ENCODE data around the gene NECAB2.

The NECAB2 gene

DNA sequence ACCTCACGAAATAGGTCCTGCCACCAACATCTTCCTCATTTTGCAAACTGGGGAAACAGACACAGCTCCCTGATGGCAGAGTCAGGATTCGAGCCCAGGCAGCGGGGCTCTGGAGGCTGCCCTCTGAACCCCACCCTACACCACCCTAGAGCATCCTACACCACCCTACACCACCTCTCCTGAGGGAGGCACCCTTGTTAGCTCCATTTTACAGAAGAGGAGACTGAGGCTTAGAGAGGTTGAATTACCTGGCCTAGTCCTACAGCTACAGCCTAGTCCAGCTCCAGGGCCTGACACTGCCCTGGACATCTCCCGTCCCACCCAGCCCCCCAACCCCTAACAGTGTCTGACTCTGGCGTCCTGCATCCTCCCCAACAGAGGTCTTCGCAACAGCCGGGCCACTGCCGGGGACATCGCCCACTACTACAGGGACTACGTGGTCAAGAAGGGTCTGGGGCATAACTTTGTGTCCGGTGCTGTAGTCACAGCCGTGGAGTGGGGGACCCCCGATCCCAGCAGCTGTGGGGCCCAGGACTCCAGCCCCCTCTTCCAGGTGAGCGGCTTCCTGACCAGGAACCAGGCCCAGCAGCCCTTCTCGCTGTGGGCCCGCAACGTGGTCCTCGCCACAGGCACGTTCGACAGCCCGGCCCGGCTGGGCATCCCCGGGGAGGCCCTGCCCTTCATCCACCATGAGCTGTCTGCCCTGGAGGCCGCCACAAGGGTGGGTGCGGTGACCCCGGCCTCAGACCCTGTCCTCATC, 3.2 kb upstream of the NECAB2 start:
- in situ Hi-C loops (cut with MboI; ENCODE audit: low sequenced_read_pairs), result loop anchor here (25.0 kb wide), 2 partner anchors 222 to 522 kb away; partner anchors contain the start of genes ADAD2 and TAF1C

DNA sequence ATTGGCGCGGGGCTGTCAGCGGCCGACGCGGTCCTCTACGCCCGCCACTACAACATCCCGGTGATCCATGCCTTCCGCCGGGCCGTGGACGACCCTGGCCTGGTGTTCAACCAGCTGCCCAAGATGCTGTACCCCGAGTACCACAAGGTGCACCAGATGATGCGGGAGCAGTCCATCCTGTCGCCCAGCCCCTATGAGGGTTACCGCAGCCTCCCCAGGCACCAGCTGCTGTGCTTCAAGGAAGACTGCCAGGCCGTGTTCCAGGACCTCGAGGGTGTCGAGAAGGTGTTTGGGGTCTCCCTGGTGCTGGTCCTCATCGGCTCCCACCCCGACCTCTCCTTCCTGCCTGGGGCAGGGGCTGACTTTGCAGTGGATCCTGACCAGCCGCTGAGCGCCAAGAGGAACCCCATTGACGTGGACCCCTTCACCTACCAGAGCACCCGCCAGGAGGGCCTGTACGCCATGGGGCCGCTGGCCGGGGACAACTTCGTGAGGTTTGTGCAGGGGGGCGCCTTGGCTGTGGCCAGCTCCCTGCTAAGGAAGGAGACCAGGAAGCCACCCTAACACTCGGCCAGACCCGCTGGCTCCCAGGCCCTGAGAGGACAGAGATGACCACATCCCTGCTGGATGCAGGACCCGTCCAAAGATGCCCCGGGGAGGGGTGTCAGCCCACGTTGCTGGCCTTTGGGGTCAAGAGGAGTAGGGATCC, 2.4 kb upstream of the NECAB2 start:
- in situ Hi-C loops (cut with MboI; ENCODE audit: low sequenced_read_pairs), result loop anchor here (25.0 kb wide), 2 partner anchors 222 to 522 kb away; partner anchors contain the start of genes ADAD2 and TAF1C

DNA sequence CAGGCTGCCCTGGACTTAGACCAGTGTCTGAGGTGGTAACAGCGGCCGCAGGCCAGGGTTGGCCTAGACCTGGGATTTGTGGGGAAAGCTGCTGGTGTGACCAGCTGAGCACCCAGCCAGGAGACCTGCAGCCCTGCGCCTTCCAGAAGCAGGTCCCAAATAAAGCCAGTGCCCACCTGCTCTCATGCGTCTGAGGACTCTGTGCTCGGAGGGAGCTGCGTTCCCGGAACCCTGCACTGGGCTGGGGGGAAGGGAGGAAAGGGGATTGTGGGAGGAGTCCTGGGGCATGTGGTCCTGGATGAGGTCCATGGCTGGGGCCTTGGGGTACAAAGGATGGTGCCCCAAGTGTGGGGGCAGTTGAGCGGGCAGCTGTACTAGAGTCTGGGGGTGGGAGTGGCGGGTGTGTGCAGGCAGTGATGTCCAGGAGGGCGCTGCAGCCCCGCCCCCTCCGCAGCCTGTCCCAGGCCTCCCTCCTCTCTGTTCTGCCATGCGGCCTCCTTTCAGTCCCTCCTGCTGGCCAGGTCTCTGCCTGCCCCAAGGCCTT, 1.8 kb upstream of the NECAB2 start:
- in situ Hi-C loops (cut with MboI; ENCODE audit: low sequenced_read_pairs), result loop anchor here (25.0 kb wide), 2 partner anchors 221 to 521 kb away; partner anchors contain the start of genes ADAD2 and TAF1C

DNA sequence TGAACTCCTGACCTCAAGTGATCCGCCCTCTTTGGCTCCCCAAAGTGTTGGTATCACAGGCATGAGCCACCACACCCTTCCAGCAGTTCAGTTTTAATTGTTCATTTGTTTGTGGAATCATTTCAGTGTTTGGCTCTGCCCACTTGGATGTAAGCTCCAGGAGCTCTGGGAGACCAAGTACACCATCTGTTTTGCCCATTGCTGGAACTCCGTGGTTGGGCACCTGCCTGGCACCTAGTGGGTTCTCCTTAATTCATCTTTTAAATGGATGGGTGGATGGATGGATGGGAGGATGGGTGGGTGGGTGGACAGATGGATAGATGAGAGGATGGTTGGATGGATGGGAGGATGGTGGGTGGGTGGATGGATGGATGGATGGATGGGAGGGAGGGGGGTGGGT, 953 bp upstream of the NECAB2 start:
- in situ Hi-C loops (cut with MboI; ENCODE audit: low sequenced_read_pairs), result loop anchor here (25.0 kb wide), 2 partner anchors 220 to 520 kb away; partner anchors contain the start of genes ADAD2 and TAF1C

DNA sequence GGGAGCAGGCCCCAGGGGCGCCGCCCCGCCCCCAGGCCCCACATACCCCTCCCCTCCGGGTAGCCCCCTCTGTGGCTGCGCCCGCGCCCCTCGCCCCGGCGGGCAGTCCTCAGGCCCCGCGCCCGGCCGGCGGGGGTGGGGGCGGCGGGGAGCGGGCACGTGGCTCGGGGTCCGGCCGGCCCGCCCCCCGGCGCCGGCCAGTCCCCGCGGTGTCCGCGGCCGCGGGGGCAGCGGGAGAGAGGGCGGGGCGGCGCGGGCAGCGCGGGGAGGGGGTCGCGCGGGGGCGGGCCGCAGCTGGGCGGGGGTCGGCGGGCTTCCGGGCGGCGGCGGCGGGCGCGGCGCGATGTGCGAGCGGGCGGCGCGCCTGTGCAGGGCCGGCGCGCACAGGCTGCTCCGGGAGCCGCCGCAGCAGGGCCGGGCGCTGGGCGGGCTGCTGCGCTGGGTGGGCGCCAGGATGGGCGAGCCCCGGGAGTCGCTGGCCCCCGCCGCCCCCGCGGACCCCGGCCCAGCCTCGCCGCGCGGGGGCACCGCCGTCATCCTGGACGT, 335 bp downstream of the NECAB2 start:
- in situ Hi-C loops (cut with MboI; ENCODE audit: low sequenced_read_pairs), result loop anchor here (25.0 kb wide), 2 partner anchors 219 to 519 kb away; partner anchors contain the start of genes ADAD2 and TAF1C

DNA sequence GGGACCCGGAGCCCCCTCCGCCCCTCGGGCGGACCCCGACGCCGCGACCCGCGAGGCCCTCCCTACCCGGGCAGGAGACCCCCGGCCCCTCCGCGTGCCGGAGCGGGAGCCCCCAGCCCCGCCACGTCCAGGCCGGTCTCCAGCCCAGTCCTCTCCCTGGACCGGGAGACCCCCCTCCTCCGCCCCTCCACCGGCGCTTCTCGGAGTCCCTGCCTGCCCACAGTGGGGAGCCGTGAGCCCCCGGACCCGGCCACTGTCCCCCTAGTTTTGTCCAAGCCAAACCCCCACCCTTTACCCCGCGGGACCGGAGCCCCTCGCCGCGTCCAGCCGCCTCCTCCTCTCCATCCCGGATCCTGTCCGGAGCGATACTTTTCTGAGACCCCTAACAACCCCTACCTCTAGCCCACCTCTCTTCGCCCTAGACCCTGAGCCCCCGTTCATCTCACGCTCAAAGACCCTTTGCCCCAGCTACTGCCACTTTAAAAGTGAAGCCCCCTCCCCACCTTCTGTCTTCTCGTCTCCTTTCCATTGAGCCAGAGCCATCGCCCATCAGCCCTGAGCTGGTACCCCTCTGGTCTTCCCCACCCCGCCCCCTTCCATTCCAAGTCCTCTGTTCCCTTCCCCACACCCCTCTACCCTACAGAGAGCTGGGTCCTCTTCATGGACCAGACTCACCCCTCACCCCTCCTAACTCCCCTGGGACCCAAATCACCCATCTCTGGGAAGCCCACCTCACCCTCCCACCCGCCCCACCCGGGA, 1.0 kb downstream of the NECAB2 start:
- in situ Hi-C loops (cut with MboI; ENCODE audit: low sequenced_read_pairs), result loop anchor here (25.0 kb wide), 2 partner anchors 218 to 518 kb away; partner anchors contain the start of genes ADAD2 and TAF1C

DNA sequence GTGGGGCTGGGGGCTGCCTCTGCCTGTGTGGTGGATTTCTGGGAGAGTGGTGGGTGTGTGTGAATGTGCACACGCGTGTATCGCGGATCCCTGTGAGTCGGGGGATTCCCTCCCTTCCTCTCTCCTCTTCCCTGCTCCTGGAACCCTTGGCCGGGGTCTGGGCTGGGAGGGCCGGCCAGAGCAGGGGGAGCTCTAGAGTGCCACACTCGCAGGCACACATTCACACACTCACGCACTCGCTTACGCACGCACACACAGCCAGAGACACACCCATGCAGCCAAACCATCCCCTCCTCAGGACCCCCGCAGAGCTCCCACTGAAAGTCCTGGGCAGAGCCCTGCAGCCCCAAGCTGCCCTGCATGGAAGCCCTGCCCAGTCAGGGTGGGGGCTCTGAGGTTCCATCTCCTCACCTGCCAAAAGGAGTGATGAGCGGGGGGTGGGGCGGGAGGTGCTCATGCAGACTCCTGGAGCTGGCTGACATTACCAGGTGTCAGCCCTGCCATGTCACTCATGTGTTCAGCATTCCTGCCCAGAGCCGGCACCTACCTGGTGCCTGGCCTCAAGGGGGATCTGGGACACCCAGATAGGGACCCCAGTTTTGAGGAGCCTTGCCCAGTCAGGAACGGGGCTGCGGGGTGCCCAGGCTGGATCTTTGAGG, 1.9 kb downstream of the NECAB2 start:
- in situ Hi-C loops (cut with MboI; ENCODE audit: low sequenced_read_pairs), result loop anchor here (25.0 kb wide), 2 partner anchors 217 to 517 kb away; partner anchors contain the start of genes ADAD2 and TAF1C

DNA sequence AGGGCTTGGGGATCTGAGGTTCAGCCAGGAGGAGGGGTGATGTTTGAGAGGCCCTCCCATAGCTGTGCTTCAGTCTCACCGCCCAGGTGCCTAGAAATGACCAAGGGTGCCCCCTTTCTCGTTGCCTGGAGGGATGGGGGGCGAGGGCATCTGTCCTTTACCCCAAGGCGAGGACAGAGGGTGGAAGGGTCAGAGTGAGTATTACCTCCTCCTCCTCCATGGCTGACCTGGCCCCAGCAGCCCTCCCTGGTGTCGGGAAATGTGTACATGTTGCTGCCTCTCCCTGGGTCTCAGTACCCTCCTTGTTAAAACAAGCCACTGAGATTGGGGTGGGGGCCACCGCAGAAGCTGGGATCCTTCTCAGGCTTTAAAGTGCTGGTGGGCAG, 2.4 kb downstream of the NECAB2 start:
- in situ Hi-C loops (cut with MboI; ENCODE audit: low sequenced_read_pairs), result loop anchor here (25.0 kb wide), 2 partner anchors 217 to 517 kb away; partner anchors contain the start of genes ADAD2 and TAF1C

DNA sequence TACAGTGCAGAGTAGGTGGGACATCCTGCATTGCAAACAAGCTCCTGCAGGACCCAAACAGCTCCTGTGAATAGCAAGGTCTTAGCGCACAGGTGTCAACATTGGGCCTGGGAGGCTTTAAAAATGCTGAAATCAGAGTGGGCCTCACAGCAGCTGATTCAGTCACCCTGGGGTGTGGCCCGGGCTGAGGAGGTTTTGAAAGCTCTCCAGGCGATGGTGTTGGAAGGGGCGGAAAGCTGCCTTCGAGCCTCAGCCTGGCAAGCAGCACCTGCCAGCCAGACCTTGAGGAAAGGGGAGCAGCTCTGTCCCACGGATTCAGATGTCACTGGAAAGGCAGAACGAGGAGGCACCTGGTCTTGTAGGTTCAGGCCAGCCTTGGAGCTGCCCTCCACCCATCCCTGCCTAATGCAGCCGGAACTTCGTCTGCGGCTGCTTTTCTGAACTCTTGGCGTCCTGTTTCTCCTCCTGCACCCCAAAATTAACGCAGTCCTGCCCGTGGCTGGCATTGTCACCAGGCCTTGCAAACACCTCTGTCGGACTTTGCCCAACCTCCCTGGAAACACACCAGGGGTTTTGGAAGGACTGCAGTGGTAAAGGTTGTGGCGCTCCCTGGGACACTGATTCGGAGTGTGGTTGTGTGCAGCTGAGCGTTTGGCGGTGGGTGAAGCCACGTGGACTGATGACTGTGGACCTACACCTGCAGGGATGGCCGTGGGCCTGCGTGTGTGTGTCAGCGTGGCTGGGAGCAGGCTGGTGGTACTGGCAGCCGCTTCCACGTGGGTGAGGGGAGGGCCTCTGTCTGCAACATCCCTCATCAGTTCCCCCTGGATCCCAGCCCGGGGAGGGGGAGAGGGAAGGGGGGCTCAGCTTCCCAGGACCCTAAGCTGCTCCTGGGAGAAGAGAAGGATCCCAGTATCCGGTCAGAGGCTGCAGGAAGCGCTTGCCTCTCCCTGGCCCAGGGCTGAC, 3.4 kb downstream of the NECAB2 start:
- in situ Hi-C loops (cut with MboI; ENCODE audit: low sequenced_read_pairs), result loop anchor here (25.0 kb wide), 2 partner anchors 216 to 516 kb away; partner anchors contain the start of genes ADAD2 and TAF1C

DNA sequence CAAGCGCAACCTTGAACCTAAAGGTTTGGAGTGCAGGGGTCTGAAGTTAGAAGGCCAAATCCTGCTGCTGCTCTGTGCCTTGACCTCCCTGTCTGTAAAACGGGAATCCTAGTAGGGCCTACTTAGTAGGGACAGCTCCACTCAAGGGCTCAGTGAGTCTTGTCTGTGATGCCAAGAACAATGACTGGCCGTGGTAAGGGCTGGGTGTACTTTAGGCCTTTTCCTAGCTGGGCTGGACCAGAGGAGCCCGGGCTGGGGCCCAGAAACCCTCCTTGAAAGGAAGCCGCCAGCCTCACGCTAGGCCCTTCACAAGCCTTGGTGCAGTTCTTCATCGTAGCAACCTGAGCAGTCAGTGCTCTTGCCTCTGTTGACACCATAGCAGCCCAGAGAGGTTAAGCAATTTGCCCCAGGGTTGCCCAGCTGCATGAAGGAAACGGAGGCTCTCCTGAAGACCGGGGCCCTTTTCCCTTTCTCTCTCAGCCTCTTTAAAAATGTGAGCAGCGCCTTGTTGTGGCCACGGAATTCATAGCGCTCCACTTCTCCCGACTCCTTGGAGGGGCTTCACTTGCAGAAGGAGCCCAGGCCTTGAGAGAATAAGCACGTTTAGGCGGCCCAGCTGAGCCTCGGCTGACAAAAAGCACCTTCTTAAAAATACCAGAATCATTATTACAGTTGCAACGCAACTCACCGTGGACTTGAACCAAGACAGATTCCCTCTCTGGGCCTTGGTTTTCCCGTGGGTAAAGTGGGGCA, 4.4 kb downstream of the NECAB2 start:
- in situ Hi-C loops (cut with MboI; ENCODE audit: low sequenced_read_pairs), result loop anchor here (25.0 kb wide), 2 partner anchors 215 to 515 kb away; partner anchors contain the start of genes ADAD2 and TAF1C

DNA sequence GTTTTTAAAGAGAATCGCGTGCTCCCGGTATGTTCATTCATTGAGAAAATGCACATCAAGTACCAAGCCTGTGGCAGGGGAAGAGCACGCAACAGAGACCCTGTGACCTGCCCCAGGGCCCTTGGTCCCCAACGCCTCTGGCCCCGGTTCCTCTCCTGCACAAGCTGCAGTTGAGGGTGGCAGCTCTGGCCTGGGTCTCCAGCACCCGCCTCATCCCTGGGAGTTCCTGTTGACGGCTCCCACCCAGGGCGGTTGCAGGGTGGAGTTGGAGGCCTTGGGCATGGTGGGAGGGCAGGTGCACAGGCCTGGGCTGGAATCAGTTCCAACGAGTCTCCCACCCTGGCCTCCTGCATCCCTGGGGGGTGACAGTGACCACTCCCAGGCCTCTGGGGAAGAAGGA, 5.0 kb downstream of the NECAB2 start:
- in situ Hi-C loops (cut with MboI; ENCODE audit: low sequenced_read_pairs), result loop anchor here (25.0 kb wide), 2 partner anchors 214 to 514 kb away; partner anchors contain the start of genes ADAD2 and TAF1C

DNA sequence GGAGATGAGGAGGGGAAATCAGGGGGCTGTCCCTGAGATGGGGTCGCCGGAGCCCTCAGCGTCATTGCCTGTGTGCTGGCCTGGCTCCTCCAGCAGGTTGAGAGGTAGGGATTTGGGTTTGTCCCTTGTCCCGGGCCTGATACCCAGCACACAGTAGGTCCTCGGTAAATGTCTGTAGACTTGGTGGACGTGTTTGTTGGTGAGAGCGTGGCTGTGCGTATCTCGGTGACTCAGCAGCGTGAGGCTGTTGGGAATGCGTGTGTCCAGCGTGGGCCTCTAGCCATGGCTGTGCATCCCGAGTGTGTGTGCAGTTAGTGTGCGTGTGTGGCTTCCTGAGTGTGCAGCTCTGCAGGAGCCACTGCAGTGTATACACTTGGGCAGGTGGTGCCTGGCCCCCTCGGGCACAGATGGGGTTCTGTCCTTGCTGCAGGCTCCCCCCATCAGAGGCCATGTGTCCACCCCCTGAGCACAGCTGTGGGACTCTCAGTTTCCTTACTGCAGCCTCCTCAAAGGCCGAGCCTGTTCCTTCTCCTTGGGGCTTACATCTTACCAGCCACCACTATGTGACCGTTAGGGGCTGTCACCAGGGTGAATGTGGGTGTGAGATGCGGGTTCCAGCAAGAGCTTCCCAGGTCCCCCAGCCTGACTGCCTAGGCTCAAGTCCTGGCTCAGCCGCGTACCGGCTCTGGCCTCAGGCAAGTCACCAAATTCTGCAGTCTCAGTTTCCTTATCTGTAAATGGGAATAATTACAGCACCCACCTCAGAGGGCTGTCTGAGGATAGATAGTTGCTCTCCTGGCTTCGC, 5.7 kb downstream of the NECAB2 start:
- in situ Hi-C loops (cut with MboI; ENCODE audit: low sequenced_read_pairs), result loop anchor here (25.0 kb wide), 2 partner anchors 214 to 514 kb away; partner anchors contain the start of genes ADAD2 and TAF1C

DNA sequence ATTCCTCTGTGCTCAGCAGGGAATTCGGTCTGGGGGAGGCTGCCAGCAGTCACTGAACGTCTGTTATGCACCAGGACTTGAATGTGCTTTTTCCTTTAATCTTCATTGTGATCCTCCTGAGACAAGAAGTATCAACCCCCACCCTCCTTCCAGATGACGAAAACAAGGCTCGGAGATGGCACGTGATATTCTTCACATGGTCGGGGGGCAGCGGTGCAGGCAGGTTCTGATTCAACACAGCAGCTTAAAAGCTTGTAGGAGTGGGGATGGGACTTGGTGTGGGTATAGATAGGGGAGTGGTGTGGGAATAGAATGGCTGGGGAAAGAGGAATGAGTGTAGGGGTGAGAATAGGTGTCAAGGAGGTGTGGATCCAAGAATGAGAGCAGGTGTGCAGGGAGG, 6.4 kb downstream of the NECAB2 start:
- in situ Hi-C loops (cut with MboI; ENCODE audit: low sequenced_read_pairs), result loop anchor here (25.0 kb wide), 2 partner anchors 213 to 513 kb away; partner anchors contain the start of genes ADAD2 and TAF1C

DNA sequence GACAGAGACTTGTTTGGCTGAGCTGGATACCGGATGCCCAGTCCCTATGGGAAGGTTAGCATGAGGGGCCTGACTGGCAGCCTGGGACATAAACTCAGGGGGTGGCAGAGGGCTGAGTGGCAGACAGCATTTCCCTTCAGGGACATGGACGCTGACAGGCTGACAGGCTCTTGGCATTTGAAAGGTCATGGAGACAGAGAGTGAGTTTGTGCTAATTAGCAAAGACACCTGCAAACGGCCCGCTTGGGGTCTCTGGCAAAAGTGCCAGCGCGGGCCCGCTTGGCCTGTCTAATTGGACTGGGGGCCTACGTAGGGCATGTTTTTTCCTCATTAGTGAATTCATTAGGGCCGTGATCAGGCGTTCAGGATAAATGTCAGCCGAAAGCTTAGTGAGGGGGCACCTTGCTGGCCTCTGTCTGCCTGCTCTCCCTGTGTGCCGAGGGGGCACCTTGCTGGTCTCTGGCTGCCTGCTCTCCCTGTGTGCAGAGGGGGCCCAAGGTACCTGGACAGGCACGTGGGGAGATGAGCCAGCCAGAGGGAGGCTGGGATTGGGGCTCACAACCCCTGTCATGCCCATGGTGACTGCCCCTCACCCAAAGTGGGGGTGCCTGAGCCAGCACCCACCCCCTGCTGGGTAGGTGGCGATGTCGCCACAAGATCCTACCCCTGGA, 7.7 kb downstream of the NECAB2 start:
- in situ Hi-C loops (cut with MboI; ENCODE audit: low sequenced_read_pairs), result no loop called here

DNA sequence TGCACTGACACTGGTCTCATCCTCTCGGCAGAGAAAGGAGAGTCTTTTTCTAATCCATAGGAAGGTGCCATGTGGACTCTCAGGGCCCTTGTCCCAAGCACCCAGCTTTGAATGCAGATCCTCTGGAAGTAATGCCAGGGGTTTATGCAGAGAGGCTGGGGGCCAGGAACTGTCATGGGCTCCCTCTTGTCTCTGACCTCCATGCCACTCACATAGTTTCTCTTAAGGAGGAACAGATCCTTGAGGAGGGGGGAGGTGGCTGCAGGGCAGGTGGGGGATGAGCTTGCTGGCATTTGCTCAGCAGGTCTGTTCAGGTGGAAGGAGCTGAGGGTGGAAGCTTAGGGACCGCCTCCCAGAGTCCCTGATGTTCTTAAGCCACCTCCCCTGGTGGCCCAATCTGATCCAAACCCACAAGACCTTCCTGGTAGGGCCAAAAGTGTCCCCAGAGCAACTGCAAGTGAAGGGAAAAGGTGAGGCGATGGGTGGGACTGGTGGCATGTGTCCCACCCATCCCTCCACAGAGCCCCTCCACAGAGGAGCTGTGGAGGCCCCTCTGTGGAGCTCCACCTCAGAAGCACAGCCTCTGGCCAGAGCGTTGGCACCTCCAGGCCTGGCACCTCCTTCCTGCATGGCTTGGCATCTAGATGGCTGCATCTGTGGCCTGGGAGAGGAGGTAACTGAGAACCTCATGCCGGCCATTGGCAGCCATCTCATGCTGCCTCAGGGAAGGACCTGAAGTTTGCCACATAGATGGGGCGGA, 9.2 kb downstream of the NECAB2 start:
- in situ Hi-C loops (cut with MboI; ENCODE audit: low sequenced_read_pairs), result no loop called here

All from HL-60/S4 treated with retinoic acid at 250 ng/mL for 4 days and 3 days (cell line).